ENCODE results near the gene CCDC50. TPM values are rescaled to one million over a fixed set of nuclear protein-coding genes. Genes with fewer than 3 reads are reported as not detected.

Gene CCDC50
- total and polyA plus RNA-seq, 2 donors (not counting 3 experiments of a cell fraction or from before 2014, with no cell fraction given), result 44.4 to 137 TPM

DNA sequence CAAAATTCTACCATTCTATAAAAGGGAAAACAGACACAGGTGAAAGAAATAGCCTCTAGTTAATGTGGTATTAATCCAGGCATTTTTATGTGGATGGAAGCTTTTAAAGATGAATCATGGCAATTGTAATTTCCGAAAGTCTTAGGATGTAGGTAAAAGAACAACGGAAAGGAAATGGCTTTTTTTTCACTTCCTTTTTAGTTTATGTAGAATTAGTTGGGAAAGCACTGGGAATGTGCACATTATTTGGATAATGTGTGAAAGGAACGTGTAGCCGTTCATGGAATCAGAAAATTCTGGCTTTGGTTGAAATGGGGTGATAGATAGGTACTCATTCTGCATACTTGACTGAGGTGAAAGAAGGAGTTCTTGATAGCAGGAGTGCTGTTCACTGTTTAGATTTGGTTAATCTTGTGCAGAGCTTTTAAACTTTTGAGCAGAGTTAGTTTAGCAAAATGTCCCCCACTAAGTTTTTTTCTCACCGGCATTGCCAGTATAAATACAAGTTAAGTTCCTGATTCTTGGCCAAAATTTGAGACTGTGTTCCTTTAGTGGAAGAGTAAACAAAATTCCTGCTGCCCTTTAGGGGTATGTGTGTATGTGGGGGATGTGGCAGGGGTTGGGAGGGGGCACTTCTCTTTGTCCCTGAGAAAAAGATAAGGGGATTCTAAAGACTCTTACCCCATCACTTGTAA lies 21.3 kb downstream of the CCDC50 start:
- CTCF ChIA-PET, result interaction anchor here (0.7 kb wide), 1 partner anchor 13 kb away, joined by 3 read pairs; no protein-coding TSS in a partner anchor
- no peak for FAIRE-seq
- dilution Hi-C loops (cut with MboI; ENCODE audit: extremely low pct_ligation_motif_present, low sequenced_read_pairs), result no loop called here

More for the DNA sequence above, 21.3 kb downstream of the CCDC50 start:
- no peaks in the 10 kb centered on the region for H3K36me3 ChIP-seq (ENCODE audit: control insufficient read depth in 2 of 2, extremely low read depth in 1 of 2, insufficient read depth in 2 of 2, low read length in 2 of 2)
- H3K79me2 ChIP-seq (ENCODE audit: control insufficient read depth, insufficient read depth, low read length), result peaks cover 87% of the 10 kb centered on the region
- intact Hi-C loops (cut with micrococcal nuclease), result loop anchor here (1.0 to 5.0 kb wide), 6 partner anchors 12 to 1537 kb away; no protein-coding TSS in a partner anchor
- H3K9me3 ChIP-seq (replicated peaks; ENCODE audit: control insufficient read depth, insufficient read depth, low read length), result no peaks in the 10 kb centered on the region
- H3K9me1 ChIP-seq (replicated peaks; ENCODE audit: control insufficient read depth, extremely low read depth, insufficient read depth, low read length), result peaks cover 2% of the 10 kb centered on the region
- DNase-seq (ENCODE audit: low read depth, low spot score), result peak; percentile 75
- TF ChIP-seq POLR2A (IDR thresholded peaks at IDR 0.05; ENCODE audit: low read depth, low read length) (no peak), POLR2AphosphoS5 (IDR thresholded peaks at IDR 0.05; ENCODE audit: insufficient read depth, low read depth, low read length) (no peak), MYC (IDR thresholded peaks at IDR 0.05; ENCODE audit: low read depth, low read length) (no peak), JUN (IDR thresholded peaks at IDR 0.05; ENCODE audit: borderline replicate concordance, insufficient read depth, insufficient read length, low read depth) (peak; percentile 72), EZH2 (IDR thresholded peaks at IDR 0.05; ENCODE audit: borderline replicate concordance, low read depth, low read length, severe bottlenecking) (no peak), FOS (IDR thresholded peaks at IDR 0.05; ENCODE audit: borderline replicate concordance, insufficient read depth, low read length) (peak; percentile 55), GATA2 (IDR thresholded peaks at IDR 0.05; ENCODE audit: insufficient read depth, insufficient read length, low read depth, low read length) (peak; percentile 15)
- TF ChIP-seq, protein P1, sequence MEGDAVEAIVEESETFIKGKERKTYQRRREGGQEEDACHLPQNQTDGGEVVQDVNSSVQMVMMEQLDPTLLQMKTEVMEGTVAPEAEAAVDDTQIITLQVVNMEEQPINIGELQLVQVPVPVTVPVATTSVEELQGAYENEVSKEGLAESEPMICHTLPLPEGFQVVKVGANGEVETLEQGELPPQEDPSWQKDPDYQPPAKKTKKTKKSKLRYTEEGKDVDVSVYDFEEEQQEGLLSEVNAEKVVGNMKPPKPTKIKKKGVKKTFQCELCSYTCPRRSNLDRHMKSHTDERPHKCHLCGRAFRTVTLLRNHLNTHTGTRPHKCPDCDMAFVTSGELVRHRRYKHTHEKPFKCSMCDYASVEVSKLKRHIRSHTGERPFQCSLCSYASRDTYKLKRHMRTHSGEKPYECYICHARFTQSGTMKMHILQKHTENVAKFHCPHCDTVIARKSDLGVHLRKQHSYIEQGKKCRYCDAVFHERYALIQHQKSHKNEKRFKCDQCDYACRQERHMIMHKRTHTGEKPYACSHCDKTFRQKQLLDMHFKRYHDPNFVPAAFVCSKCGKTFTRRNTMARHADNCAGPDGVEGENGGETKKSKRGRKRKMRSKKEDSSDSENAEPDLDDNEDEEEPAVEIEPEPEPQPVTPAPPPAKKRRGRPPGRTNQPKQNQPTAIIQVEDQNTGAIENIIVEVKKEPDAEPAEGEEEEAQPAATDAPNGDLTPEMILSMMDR (IDR thresholded peaks at IDR 0.05; ENCODE audit: extremely low read depth in 1 of 2, insufficient read depth in 1 of 2, low read depth in 1 of 2, low read length in 2 of 2), result no peak
- TF ChIP-seq, protein P2, sequence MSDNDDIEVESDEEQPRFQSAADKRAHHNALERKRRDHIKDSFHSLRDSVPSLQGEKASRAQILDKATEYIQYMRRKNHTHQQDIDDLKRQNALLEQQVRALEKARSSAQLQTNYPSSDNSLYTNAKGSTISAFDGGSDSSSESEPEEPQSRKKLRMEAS (IDR thresholded peaks at IDR 0.05; ENCODE audit: insufficient read depth, insufficient read length), result no peak
- POLR2A ChIA-PET, result interaction anchor here (1.1 kb wide), 1 partner anchor 21 kb away, joined by 3 read pairs; the partner anchor contains the start of gene CCDC50
- peak overlapping the region in 1 of 3 experiments; percentile 39 for H3K4me3 ChIP-seq (replicated peaks in 1 of 3; ENCODE audit: insufficient read depth in 1 of 3, low read depth in 1 of 3, low read length in 3 of 3)
- no peak overlapping the region for H2AFZ ChIP-seq (ENCODE audit: low read depth, low read length)
- H3K9ac ChIP-seq (replicated peaks; ENCODE audit: extremely low read depth, insufficient read depth, low read length), result peak overlapping the region; percentile 77
- peak overlapping the region; percentile 86 for H3K4me2 ChIP-seq (ENCODE audit: insufficient read depth, low read length)
- H3K4me1 ChIP-seq (ENCODE audit: control insufficient read depth, extremely low read depth, insufficient read depth, low read length), result peaks cover 71% of the 10 kb centered on the region
- H3K27me3 ChIP-seq (ENCODE audit: control insufficient read depth in 2 of 2, insufficient read depth in 2 of 2, low read length in 2 of 2), result no peaks in the 10 kb centered on the region
- TSS peak; percentile 90 for BruUV-seq (replicated peaks)
- peak overlapping the region; percentile 73 for H3K27ac ChIP-seq (ENCODE audit: insufficient read depth, low read depth, low read length)
- no peaks in the 10 kb centered on the region for H4K20me1 ChIP-seq (replicated peaks; ENCODE audit: control insufficient read depth, extremely low read depth, insufficient read depth, low read length)

Data from endothelial cell of umbilical vein (primary cell).